ENCODE measurements around the gene ILF3. TPM values are rescaled to one million over a fixed set of nuclear protein-coding genes. Genes with fewer than 3 reads are reported as not detected.

The ILF3 gene
- total RNA-seq, 4 donors from 2014 or later = 71.8 to 122 (median 97.3) TPM

- H3K4me3 ChIP-seq (ENCODE audit: low read depth, poor library complexity, severe bottlenecking) = no peak overlapping the region
- 92 to 95% methylated on average over 24 to 27 of the region's 27 CpGs for WGBS, 2 donors
- DNase-seq (ENCODE audit: low spot score in 2 of 2) = no peak
- TF ChIP-seq POLR2A (IDR thresholded peaks at IDR 0.05) (no peak), CTCF (IDR thresholded peaks at IDR 0.05) (no peak)
- intact Hi-C loops (cut with DNase I; ENCODE audit: low total_unique reads) = no loop called here
These were observed 34.6 kb downstream of the ILF3 start for GRCh38 chr19:10688545-10689280.

- intact Hi-C loops (cut with DNase I; ENCODE audit: low total_unique reads) = no loop called here
- TF ChIP-seq CTCF (IDR thresholded peaks at IDR 0.05) = no peak
- TF ChIP-seq POLR2A (IDR thresholded peaks at IDR 0.05) = no peak
- DNase-seq (ENCODE audit: low spot score in 2 of 2) = no peak
- H3K4me3 ChIP-seq (ENCODE audit: low read depth, poor library complexity, severe bottlenecking) = no peak overlapping the region
- WGBS, 2 donors = 38 to 41% methylated on average over 7 of the region's 7 CpGs
These were observed 36.2 kb downstream of the ILF3 start for GRCh38 chr19:10690341-10690781.

GRCh38 chr19:10691178-10691881 lies 37.2 kb downstream of the ILF3 start:
- no peak overlapping the region for H3K4me3 ChIP-seq (ENCODE audit: low read depth, poor library complexity, severe bottlenecking)
- TF ChIP-seq CTCF (IDR thresholded peaks at IDR 0.05) (no peak), POLR2A (IDR thresholded peaks at IDR 0.05) (no peak)
- DNase-seq (ENCODE audit: low spot score in 2 of 2) = no peak
- 82 to 87% methylated on average over 23 of the region's 23 CpGs for WGBS, 2 donors
- intact Hi-C loops (cut with DNase I; ENCODE audit: low total_unique reads) = no loop called here

GRCh38 chr19:10691883-10692282 lies 37.7 kb downstream of the ILF3 start:
- WGBS, 2 donors = 77 to 82% methylated on average over 5 of the region's 5 CpGs
- DNase-seq (ENCODE audit: low spot score in 2 of 2) = no peak
- intact Hi-C loops (cut with DNase I; ENCODE audit: low total_unique reads) = no loop called here
- TF ChIP-seq POLR2A (IDR thresholded peaks at IDR 0.05) (no peak), CTCF (IDR thresholded peaks at IDR 0.05) (no peak)
- H3K4me3 ChIP-seq (ENCODE audit: low read depth, poor library complexity, severe bottlenecking) = no peak overlapping the region

- H3K4me3 ChIP-seq (ENCODE audit: low read depth, poor library complexity, severe bottlenecking) = no peak overlapping the region
- no peak for DNase-seq (ENCODE audit: low spot score in 2 of 2)
- intact Hi-C loops (cut with DNase I; ENCODE audit: low total_unique reads) = no loop called here
- TF ChIP-seq POLR2A (IDR thresholded peaks at IDR 0.05) = no peak
- TF ChIP-seq CTCF (IDR thresholded peaks at IDR 0.05) = no peak
- WGBS, 2 donors = 77 to 79% methylated on average over 5 of the region's 5 CpGs
These were observed 38.6 kb downstream of the ILF3 start for GRCh38 chr19:10692673-10693264.

Measured in lower leg skin (tissue), 4 donors.